ENCODE data around the gene VANGL2. TPM values are rescaled to one million over a fixed set of nuclear protein-coding genes. Genes with fewer than 3 reads are reported as not detected.
"Not testable (repeated sequence)": the region's sequence is repeated elsewhere in the genome, so short reads cannot be mapped to it uniquely, and the experiment has no call there.

Gene VANGL2
- total RNA-seq, 1 donor from 2014 or later, result 0.05 TPM

DNA sequence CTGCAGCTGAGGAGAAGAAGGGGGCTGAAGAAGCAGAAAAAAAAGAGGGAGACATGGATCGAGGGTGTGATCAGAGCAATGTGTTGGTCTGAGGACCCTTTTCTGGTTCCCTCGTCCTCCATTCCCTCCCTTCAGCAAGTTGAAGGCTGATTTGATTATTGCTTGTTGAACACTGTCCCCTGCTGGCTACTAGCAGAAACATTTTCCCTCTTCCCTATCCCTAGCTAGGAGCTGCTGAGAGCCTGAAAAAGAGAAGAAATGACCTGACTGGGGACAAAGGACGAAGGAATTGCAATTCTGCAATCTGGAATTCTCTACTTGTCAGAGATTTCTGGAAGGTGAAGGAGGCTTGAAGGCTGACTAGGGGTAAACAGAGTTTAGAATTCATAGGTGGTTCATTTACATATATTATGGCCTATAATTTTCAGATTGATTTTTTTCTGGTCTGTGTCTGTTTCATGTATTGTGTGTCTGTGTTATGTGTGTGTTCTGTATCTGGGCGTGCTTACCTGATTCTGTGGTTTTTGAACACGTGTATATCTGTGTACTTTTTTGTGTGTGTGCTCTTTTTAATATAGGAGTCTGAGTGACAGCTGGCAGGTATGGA, 23.7 kb upstream of the VANGL2 start:
- peak; percentile 80 for DNase-seq
- Mint-ChIP-seq H3K4me1 (peaks cover 13% of the 10 kb centered on the region), H3K27me3 (peaks cover 13% of the 10 kb centered on the region), H3K9me3 (no peaks in the 10 kb centered on the region), H3K36me3 (ENCODE audit: low read depth) (no peaks in the 10 kb centered on the region), H3K27ac (no peak overlapping the region), H3K4me3 (no peak overlapping the region)
- intact Hi-C loops (cut with micrococcal nuclease), result loop anchor here (2.0 to 5.0 kb wide), 4 partner anchors 22 to 276 kb away; no protein-coding TSS in a partner anchor

GRCh38 chr1:160377585-160378206, 22.7 kb upstream of the VANGL2 start:
- DNase-seq, result no peak
- peaks cover 18% of the 10 kb centered on the region for H3K27me3 Mint-ChIP-seq
- no peak overlapping the region for H3K27ac Mint-ChIP-seq
- intact Hi-C loops (cut with micrococcal nuclease), result loop anchor here (2.0 to 5.0 kb wide), 4 partner anchors 23 to 277 kb away; no protein-coding TSS in a partner anchor
- H3K4me3 Mint-ChIP-seq, result no peak overlapping the region
- no peaks in the 10 kb centered on the region for H3K9me3 Mint-ChIP-seq
- H3K36me3 Mint-ChIP-seq (ENCODE audit: low read depth), result no peaks in the 10 kb centered on the region
- H3K4me1 Mint-ChIP-seq, result peaks cover 13% of the 10 kb centered on the region

GRCh38 chr1:160384812-160385211, 15.6 kb upstream of the VANGL2 start:
- H3K4me3 Mint-ChIP-seq; H3K27ac Mint-ChIP-seq; H3K36me3 Mint-ChIP-seq (ENCODE audit: low read depth); DNase-seq; H3K4me1 Mint-ChIP-seq; intact Hi-C loops (cut with micrococcal nuclease): not testable (repeated sequence)
- Mint-ChIP-seq H3K9me3 (peaks cover 16% of the 10 kb centered on the region), H3K27me3 (peaks cover 44% of the 10 kb centered on the region)

DNA sequence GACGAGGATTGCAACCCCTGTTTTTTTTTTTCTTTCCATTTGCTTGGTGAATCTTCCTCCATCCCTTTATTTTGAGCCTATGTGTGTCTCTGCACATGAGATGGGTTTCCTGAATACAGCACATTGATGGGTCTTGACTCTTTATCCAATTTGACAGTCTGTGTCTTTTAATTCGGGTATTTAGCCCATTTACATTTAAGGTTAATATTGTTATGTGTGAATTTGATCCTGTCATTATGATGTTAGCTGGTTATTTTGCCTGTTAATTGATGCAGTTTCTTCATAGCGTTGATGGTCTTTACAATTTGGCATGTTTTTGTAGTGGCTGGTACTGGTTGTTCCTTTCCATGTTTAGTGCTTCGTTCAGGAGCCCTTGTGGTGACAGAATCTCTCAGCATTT, 12.0 kb upstream of the VANGL2 start:
- DNase-seq; intact Hi-C loops (cut with micrococcal nuclease); H3K4me1 Mint-ChIP-seq; H3K4me3 Mint-ChIP-seq; H3K27ac Mint-ChIP-seq; H3K36me3 Mint-ChIP-seq (ENCODE audit: low read depth): not testable (repeated sequence)
- Mint-ChIP-seq H3K27me3 (peaks cover 49% of the 10 kb centered on the region), H3K9me3 (peaks cover 16% of the 10 kb centered on the region)

GRCh38 chr1:160394673-160395072, 5.7 kb upstream of the VANGL2 start:
- no peak for DNase-seq
- Mint-ChIP-seq H3K4me3 (no peak overlapping the region), H3K36me3 (ENCODE audit: low read depth) (no peaks in the 10 kb centered on the region), H3K27me3 (peaks cover 41% of the 10 kb centered on the region), H3K4me1 (no peaks in the 10 kb centered on the region), H3K27ac (no peak overlapping the region), H3K9me3 (no peaks in the 10 kb centered on the region)
- intact Hi-C loops (cut with micrococcal nuclease), result no loop called here

- no peaks in the 10 kb centered on the region for H3K4me1 Mint-ChIP-seq
- H3K27ac Mint-ChIP-seq, result no peak overlapping the region
- intact Hi-C loops (cut with micrococcal nuclease), result no loop called here
- H3K27me3 Mint-ChIP-seq, result peaks cover 47% of the 10 kb centered on the region
- H3K9me3 Mint-ChIP-seq, result no peaks in the 10 kb centered on the region
- DNase-seq, result no peak
- H3K36me3 Mint-ChIP-seq (ENCODE audit: low read depth), result no peaks in the 10 kb centered on the region
- no peak overlapping the region for H3K4me3 Mint-ChIP-seq
Observed at GRCh38 chr1:160397651-160398050, 2.7 kb upstream of the VANGL2 start.

DNA sequence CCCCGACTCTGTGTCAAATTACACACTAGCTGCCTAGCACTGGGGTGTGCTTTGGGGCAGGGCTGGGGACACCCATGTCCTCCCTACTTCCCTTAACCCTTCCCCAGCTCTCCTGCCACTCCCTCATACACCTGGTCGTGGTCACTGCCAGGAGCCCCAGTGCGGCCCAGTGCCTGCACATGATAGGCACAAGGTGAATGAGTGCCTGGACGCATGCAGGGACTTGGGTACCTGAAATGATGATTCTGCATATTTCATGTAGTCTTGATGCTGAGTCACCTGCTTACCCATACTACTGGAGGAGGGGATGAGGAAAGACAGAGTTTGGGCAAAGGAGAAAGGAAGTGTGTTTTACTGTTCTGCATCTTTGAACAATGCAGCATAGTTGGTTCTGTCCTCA, 1.5 kb upstream of the VANGL2 start:
- no peaks in the 10 kb centered on the region for H3K36me3 Mint-ChIP-seq (ENCODE audit: low read depth)
- H3K27ac Mint-ChIP-seq, result no peak overlapping the region
- no peaks in the 10 kb centered on the region for H3K4me1 Mint-ChIP-seq
- H3K9me3 Mint-ChIP-seq, result no peaks in the 10 kb centered on the region
- peaks cover 54% of the 10 kb centered on the region for H3K27me3 Mint-ChIP-seq
- H3K4me3 Mint-ChIP-seq, result no peak overlapping the region
- intact Hi-C loops (cut with micrococcal nuclease), result no loop called here
- DNase-seq, result no peak

DNA sequence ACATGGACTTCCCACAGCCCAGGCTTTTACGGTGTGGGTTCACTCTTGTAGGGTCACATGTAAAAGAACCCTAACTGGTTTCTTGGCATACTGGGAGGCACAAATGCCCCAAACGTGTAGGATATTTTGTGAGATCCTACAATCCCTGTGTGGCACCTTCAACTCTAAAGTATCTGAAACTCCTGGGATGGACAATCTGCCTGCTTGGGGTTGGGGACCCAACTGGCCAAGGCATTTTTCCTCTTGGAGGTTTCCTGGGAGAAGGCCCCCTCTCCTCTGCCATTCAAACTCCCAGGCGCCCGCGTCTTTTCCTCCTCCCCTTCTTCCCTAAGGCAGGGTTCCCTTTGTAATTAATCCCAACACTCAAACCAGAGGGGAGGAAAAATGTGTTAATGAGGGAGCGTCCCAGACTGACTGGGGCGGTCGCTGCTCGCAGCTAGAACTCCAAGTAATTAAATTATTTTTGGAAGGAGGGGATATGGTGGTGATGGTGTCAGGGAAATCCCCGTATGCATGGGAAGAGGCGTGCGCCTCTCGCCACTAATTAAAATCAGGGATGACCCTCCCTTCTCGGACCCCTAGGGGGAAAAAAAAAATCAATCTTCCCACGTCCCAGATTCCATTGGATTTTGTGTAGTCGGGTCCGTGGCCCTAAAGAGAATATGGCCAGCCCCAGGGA, 681 bp upstream of the VANGL2 start:
- intact Hi-C loops (cut with micrococcal nuclease), result no loop called here

DNA sequence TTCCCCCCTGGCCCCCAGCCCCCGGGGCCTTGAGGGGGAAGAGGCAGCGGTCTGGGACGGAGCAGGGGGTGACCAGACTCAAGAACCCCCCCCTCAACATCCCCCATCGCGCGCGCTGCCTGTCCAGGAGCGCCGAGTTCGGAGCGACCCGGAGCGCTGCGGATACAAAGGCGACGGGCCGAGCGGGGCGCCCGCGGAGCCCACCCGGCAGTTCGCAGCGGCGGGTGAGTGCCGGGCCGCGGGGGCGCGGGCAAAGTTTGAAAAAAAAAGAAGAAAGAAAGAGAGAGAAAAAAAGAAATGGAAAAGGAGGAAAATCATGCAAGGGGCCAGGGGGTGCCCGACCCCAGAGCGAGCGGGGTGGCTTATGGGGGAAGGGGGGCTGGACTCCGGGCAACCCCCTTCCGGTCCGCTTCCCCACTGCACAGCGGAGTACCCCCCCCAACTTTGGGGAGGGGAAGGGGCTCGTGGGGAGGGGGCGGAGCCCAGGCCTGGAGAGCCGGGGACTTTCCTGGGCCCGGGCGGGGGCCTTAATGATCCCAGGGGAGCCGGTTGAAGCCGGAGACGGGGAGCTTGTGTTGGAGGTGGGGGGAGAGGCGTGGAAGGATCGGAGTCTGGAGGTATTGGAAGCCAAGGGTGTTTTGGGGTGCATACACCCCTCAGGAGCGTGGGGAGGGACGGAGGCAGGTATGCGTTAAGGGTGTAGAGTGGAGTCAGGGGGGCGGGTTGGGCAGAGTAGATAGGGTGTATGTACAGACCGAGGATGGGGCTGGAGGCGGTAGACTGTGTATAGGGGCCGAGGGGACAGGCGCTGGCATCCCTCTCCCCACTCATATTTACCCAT, 502 bp downstream of the VANGL2 start:
- no peak for DNase-seq
- H3K4me1 Mint-ChIP-seq, result no peaks in the 10 kb centered on the region
- peak overlapping the region; percentile 42 for H3K4me3 Mint-ChIP-seq
- intact Hi-C loops (cut with micrococcal nuclease), result no loop called here
- no peaks in the 10 kb centered on the region for H3K9me3 Mint-ChIP-seq
- no peak overlapping the region for H3K27ac Mint-ChIP-seq
- peaks cover 48% of the 10 kb centered on the region for H3K27me3 Mint-ChIP-seq
- no peaks in the 10 kb centered on the region for H3K36me3 Mint-ChIP-seq (ENCODE audit: low read depth)

More for the DNA sequence above, 681 bp upstream of the VANGL2 start:
- Mint-ChIP-seq H3K4me1 (no peaks in the 10 kb centered on the region), H3K9me3 (no peaks in the 10 kb centered on the region), H3K36me3 (ENCODE audit: low read depth) (no peaks in the 10 kb centered on the region), H3K4me3 (peak overlapping the region; percentile 20), H3K27me3 (peaks cover 57% of the 10 kb centered on the region), H3K27ac (no peak overlapping the region)
- no peak for DNase-seq

DNA sequence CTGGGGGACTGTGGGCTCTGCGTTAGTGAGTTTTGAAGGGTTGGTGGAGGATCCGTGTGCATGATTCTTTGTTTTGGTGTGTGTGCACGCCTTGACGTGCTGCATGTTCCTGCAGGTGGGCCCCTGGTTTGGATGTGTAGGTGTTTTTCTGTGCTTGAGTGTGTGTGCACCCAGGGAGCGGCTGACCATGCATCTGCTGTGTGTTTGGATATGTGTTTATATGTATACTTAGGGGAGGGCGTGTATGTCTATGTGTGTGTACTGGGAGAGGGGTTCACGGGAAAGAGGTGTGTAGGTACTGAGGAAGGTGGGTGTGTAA, 1.1 kb downstream of the VANGL2 start:
- Mint-ChIP-seq H3K27me3 (peaks cover 44% of the 10 kb centered on the region), H3K36me3 (ENCODE audit: low read depth) (no peaks in the 10 kb centered on the region), H3K4me3 (peak overlapping the region; percentile 42), H3K27ac (no peak overlapping the region), H3K4me1 (no peaks in the 10 kb centered on the region), H3K9me3 (no peaks in the 10 kb centered on the region)
- no peak for DNase-seq
- intact Hi-C loops (cut with micrococcal nuclease), result no loop called here

- intact Hi-C loops (cut with micrococcal nuclease), result no loop called here
- no peak for DNase-seq
- Mint-ChIP-seq H3K36me3 (ENCODE audit: low read depth) (no peaks in the 10 kb centered on the region), H3K27me3 (peaks cover 40% of the 10 kb centered on the region), H3K4me1 (no peaks in the 10 kb centered on the region), H3K9me3 (no peaks in the 10 kb centered on the region), H3K4me3 (no peak overlapping the region), H3K27ac (no peak overlapping the region)
Observed at GRCh38 chr1:160402001-160402795, 1.8 kb downstream of the VANGL2 start.

- no peak overlapping the region for H3K27ac Mint-ChIP-seq
- intact Hi-C loops (cut with micrococcal nuclease), result no loop called here
- no peaks in the 10 kb centered on the region for H3K36me3 Mint-ChIP-seq (ENCODE audit: low read depth)
- no peaks in the 10 kb centered on the region for H3K4me1 Mint-ChIP-seq
- DNase-seq, result no peak
- no peak overlapping the region for H3K4me3 Mint-ChIP-seq
- no peaks in the 10 kb centered on the region for H3K9me3 Mint-ChIP-seq
- H3K27me3 Mint-ChIP-seq, result peaks cover 39% of the 10 kb centered on the region
Observed at GRCh38 chr1:160403244-160403643, 2.9 kb downstream of the VANGL2 start.

DNA sequence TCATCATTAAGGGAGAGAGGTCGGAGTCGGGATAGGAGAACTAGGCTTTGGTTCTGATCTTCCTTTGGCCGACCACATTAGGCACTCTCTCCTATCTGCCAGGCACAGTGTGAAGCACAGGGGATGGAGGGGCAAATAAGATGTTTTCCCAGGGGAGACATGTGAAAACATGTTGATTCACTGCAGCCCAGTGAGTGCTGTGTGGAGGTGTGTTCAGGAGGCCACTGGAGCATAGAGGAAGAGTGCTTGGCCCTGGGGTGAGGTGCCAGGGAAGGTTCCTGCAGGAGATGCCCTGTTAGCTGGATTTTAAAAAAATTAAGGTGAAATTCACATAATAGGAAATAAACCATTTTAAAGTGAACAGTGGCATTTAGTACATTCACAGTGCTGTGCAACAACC, 3.7 kb downstream of the VANGL2 start:
- Mint-ChIP-seq H3K4me1 (no peaks in the 10 kb centered on the region), H3K27ac (no peak overlapping the region), H3K4me3 (no peak overlapping the region), H3K9me3 (no peaks in the 10 kb centered on the region), H3K27me3 (peaks cover 34% of the 10 kb centered on the region), H3K36me3 (ENCODE audit: low read depth) (no peaks in the 10 kb centered on the region)
- DNase-seq, result no peak
- intact Hi-C loops (cut with micrococcal nuclease), result no loop called here
